A549 (cell line): ENCODE data around the gene CD34. TPM values are rescaled to one million over a fixed set of nuclear protein-coding genes. Genes with fewer than 3 reads are reported as not detected.

Experiments used
- ATAC-seq, 2 experiments: fragments of 200-7000 bp in 1 of 2; fragments of >200 bp in 1 of 2; cut with Nextera tagmentation in 1 of 2; cut with Tn5 transposase in 1 of 2; 3 replicates each; pipeline versions ENCODE4 v1.8.0 to v1.9.1; 2018 to 2020; ENCODE audit warnings: mild to moderate bottlenecking in 1 of 2, moderate library complexity in 1 of 2
- CTCF ChIA-PET: fragments of 300-600 bp; sonication (Branson Sonifier 250); formaldehyde crosslinking; extraction: SDS; loops from one replicate; lab custom pipeline; 2021; ENCODE audit warnings: antibody characterized with exemption, inconsistent platforms; lab: Yijun Ruan, JAX
- POLR2A ChIA-PET: fragments of 350-600 bp; formaldehyde crosslinking; extraction: SDS; loops from one replicate; lab custom pipeline; 2021; ENCODE audit warnings: antibody characterized with exemption, inconsistent platforms; lab: Yijun Ruan, JAX
- DNase-seq, 2 experiments: peaks; one replicate each; pipeline versions ENCODE4 v3.0.0 to v3.0.0-alpha.2; 2011 to 2016; ENCODE audit warnings: low read depth in 1 of 2, low spot score in 1 of 2
- FAIRE-seq: peaks from 2 replicates; lab custom pipeline; 2011; peaks lifted over from hg19 to GRCh38; lab: Jason Lieb, UNC
- H3K27ac ChIP-seq, 2 experiments: fragments of >200 bp; sonication (Bioruptor Twin); formaldehyde crosslinking; 3 replicates each; pipeline ENCODE4 v1.5.1; 2016 to 2017
- H3K4me1 ChIP-seq: fragments of >200 bp; sonication (Bioruptor Twin); formaldehyde crosslinking; 3 replicates; pipeline ENCODE4 v1.6.1; 2016
- H3K4me2 ChIP-seq: fragments of >200 bp; sonication (Bioruptor Twin); formaldehyde crosslinking; 3 replicates; pipeline ENCODE4 v1.6.1; 2016
- H3K4me3 ChIP-seq: fragments of >200 bp; sonication (Bioruptor Twin); formaldehyde crosslinking; 3 replicates; pipeline ENCODE4 v1.5.1; 2016
- H3K9me3 ChIP-seq: fragments of >200 bp; sonication (Bioruptor Twin); formaldehyde crosslinking; 3 replicates; pipeline ENCODE4 v1.6.1; 2016
- CBX2 ChIP-seq: fragments of 200-600 bp; sonication (generic); IDR thresholded peaks from 2 replicates; pipeline ENCODE4 v1.6.1; 2016; ENCODE audit warnings: low read depth, mild to moderate bottlenecking, borderline replicate concordance
- CHD4 ChIP-seq: fragments of 200-600 bp; sonication (generic); IDR thresholded peaks from 2 replicates; pipeline ENCODE4 v1.6.1; 2016; ENCODE audit warnings: antibody characterized with exemption, mild to moderate bottlenecking, borderline replicate concordance
- CTCF ChIP-seq: fragments of >200 bp; sonication (Bioruptor Twin); formaldehyde crosslinking; IDR thresholded peaks from 3 replicates; pipeline ENCODE4 v1.5.1; 2016
- GATA3 ChIP-seq: IDR thresholded peaks from 2 replicates; pipeline ENCODE4 v1.6.1; 2012; ENCODE audit warnings: borderline replicate concordance
- HOXB5 ChIP-seq: fragments of 250-450 bp; sonication (Bioruptor Pico); IDR thresholded peaks from 2 replicates; pipeline ENCODE4 v1.5.0; 2020; ENCODE audit warnings: mild to moderate bottlenecking, moderate library complexity
- JUNB ChIP-seq: fragments of >200 bp; sonication (Bioruptor Twin); formaldehyde crosslinking; IDR thresholded peaks from 2 replicates; pipeline ENCODE4 v1.6.1; 2016
- KDM1A ChIP-seq: fragments of 200-600 bp; sonication (generic); IDR thresholded peaks from 2 replicates; pipeline ENCODE4 v1.6.1; 2016; ENCODE audit warnings: low read depth, mild to moderate bottlenecking
- MAX ChIP-seq: IDR thresholded peaks from 2 replicates; pipeline ENCODE4 v1.6.1; 2012
- NPAS2 ChIP-seq: fragments of 250-450 bp; sonication (Bioruptor Pico); IDR thresholded peaks from 2 replicates; pipeline ENCODE4 v1.8.0; 2022; ENCODE audit warnings: mild to moderate bottlenecking, moderate library complexity, borderline replicate concordance
- RAD21 ChIP-seq, 2 experiments: fragments of >200 bp in 1 of 2; sonication (Bioruptor Twin) in 1 of 2; formaldehyde crosslinking in 1 of 2; IDR thresholded peaks in 1 of 2; conservative IDR thresholded peaks in 1 of 2; 2 replicates in 1 of 2; 3 replicates in 1 of 2; pipeline ENCODE4 v1.6.1; 2012 to 2018; ENCODE audit warnings: inconsistent platforms in 1 of 2
- RCOR1 ChIP-seq: fragments of 150-350 bp; IDR thresholded peaks from 2 replicates; pipeline ENCODE4 v1.6.1; 2014; ENCODE audit warnings: antibody characterized with exemption, low read length, low read depth
- RNF2 ChIP-seq: fragments of 200-600 bp; sonication (generic); IDR thresholded peaks from 2 replicates; pipeline ENCODE4 v1.6.1; 2016; ENCODE audit warnings: low read depth, mild to moderate bottlenecking, antibody characterized with exemption, moderate library complexity, borderline replicate concordance
- SMC3 ChIP-seq: fragments of >200 bp; sonication (Bioruptor Twin); formaldehyde crosslinking; IDR thresholded peaks from 3 replicates; pipeline ENCODE4 v1.6.1; 2018; ENCODE audit warnings: inconsistent platforms
- SREBF2 ChIP-seq: fragments of 450-650 bp; IDR thresholded peaks from 2 replicates; pipeline ENCODE4 v1.6.1; 2014; ENCODE audit warnings: mild to moderate bottlenecking, moderate library complexity
- TP53 ChIP-seq: fragments of 250-450 bp; sonication (Bioruptor Pico); IDR thresholded peaks from 2 replicates; pipeline ENCODE4 v1.5.0; 2021; ENCODE audit warnings: mild to moderate bottlenecking, moderate library complexity
- ZSCAN20 ChIP-seq: fragments of 250-450 bp; sonication (Bioruptor Pico); IDR thresholded peaks from 2 replicates; pipeline ENCODE4 v1.8.0; 2022; ENCODE audit warnings: mild to moderate bottlenecking, moderate library complexity
- WGBS: methylation state at CpG from one replicate; pipeline ENCODE4 v1.1.6; 2017; ENCODE audit errors: missing lambda C conversion rate; 5-methylcytosine and 5-hydroxymethylcytosine counted together
- polyA plus RNA-seq, 4 experiments: library from polyadenylated mRNA; depleted of rRNA in 3 of 4; stranded (reverse); fragments of >200 nt; fragmentation: RNase III in 1 of 4; extraction: RNeasy Plus Mini Kit Qiagen cat#74134 plus additional on column Dnase treatment in 1 of 4; gene quantifications; 2 replicates in 3 of 4; 3 replicates in 1 of 4; pipeline ENCODE4 v1.2.3, GENCODE V29; 2011 to 2017
- TF ChIP-seq, protein P1 (sequence below): fragments of 450-650 bp; IDR thresholded peaks from 2 replicates; pipeline ENCODE4 v1.6.1; 2014; ENCODE audit warnings: antibody characterized with exemption
- TF ChIP-seq, protein P2 (sequence below): fragments of 200-600 bp; sonication (generic); IDR thresholded peaks from 2 replicates; pipeline ENCODE4 v1.6.1; 2016; ENCODE audit warnings: antibody characterized with exemption, mild to moderate bottlenecking, moderate library complexity

The CD34 gene
- polyA plus RNA-seq, 2 of the 4 experiments (the other 2 are of a cell fraction) = 0.05 TPM; not detected in 1

- Histone ChIP-seq H3K27ac (no peak overlapping the region), H3K4me2 (no peak overlapping the region), H3K4me1 (peaks cover 7% of the 10 kb centered on the region; the same call in 2 of the 3 replicates), H3K9me3 (no peaks in the 10 kb centered on the region), H3K4me3 (no peak overlapping the region)
- ATAC-seq = peak; percentile 90 to 99
- ChIA-PET POLR2A (interaction anchor here (0.6 to 1.6 kb wide), 2 partner anchors 78 to 480 kb away, joined by 3 to 12 read pairs; no protein-coding TSS in a partner anchor), CTCF (interaction anchor here (0.6 to 7.3 kb wide), 46 partner anchors 8 to 641 kb away, joined by 3 to 112 read pairs (median 5); partner anchors contain the start of genes CD34 and PLXNA2)
- peak; percentile 82 to 85 for TF ChIP-seq RAD21 (conservative IDR thresholded peaks at IDR 0.05 in 1 of 2, IDR thresholded peaks at IDR 0.05 in 1 of 2)
- no peak for TF ChIP-seq TP53
- TF ChIP-seq SMC3 = peak; percentile 75
- TF ChIP-seq NPAS2 (CRISPR knock-in tag) = no peak
- TF ChIP-seq, protein P1, sequence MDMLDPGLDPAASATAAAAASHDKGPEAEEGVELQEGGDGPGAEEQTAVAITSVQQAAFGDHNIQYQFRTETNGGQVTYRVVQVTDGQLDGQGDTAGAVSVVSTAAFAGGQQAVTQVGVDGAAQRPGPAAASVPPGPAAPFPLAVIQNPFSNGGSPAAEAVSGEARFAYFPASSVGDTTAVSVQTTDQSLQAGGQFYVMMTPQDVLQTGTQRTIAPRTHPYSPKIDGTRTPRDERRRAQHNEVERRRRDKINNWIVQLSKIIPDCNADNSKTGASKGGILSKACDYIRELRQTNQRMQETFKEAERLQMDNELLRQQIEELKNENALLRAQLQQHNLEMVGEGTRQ = no peak
- TF ChIP-seq CHD4 = no peak
- TF ChIP-seq KDM1A = no peak
- TF ChIP-seq RNF2 = no peak
- TF ChIP-seq RCOR1 = no peak
- TF ChIP-seq ZSCAN20 = no peak
- peak; percentile 87 for TF ChIP-seq CTCF
- no peak for TF ChIP-seq GATA3
- TF ChIP-seq, protein P2, sequence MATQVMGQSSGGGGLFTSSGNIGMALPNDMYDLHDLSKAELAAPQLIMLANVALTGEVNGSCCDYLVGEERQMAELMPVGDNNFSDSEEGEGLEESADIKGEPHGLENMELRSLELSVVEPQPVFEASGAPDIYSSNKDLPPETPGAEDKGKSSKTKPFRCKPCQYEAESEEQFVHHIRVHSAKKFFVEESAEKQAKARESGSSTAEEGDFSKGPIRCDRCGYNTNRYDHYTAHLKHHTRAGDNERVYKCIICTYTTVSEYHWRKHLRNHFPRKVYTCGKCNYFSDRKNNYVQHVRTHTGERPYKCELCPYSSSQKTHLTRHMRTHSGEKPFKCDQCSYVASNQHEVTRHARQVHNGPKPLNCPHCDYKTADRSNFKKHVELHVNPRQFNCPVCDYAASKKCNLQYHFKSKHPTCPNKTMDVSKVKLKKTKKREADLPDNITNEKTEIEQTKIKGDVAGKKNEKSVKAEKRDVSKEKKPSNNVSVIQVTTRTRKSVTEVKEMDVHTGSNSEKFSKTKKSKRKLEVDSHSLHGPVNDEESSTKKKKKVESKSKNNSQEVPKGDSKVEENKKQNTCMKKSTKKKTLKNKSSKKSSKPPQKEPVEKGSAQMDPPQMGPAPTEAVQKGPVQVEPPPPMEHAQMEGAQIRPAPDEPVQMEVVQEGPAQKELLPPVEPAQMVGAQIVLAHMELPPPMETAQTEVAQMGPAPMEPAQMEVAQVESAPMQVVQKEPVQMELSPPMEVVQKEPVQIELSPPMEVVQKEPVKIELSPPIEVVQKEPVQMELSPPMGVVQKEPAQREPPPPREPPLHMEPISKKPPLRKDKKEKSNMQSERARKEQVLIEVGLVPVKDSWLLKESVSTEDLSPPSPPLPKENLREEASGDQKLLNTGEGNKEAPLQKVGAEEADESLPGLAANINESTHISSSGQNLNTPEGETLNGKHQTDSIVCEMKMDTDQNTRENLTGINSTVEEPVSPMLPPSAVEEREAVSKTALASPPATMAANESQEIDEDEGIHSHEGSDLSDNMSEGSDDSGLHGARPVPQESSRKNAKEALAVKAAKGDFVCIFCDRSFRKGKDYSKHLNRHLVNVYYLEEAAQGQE = no peak
- TF ChIP-seq SREBF2 = no peak
- no peak for TF ChIP-seq MAX
- no peak for TF ChIP-seq HOXB5
- TF ChIP-seq JUNB = no peak
- TF ChIP-seq CBX2 = no peak
- no peak for FAIRE-seq
- peak; percentile 81 to 85 for DNase-seq
- WGBS = 31% methylated on average over 9 of the region's 9 CpGs
Observed at GRCh38 chr1:207885129-207886032, 25.5 kb downstream of the CD34 start.
